HG02973 (cell line): Measurements from ENCODE around the gene P4HA2.

Experiments used
- ATAC-seq: cut with Tn5 transposase; IDR thresholded peaks from one replicate; pipeline ENCODE4 v1.9.1; 2021; ENCODE audit warnings: moderate library complexity; ENCODE audit not compliant: unreplicated experiment

P4HA2 gene

DNA sequence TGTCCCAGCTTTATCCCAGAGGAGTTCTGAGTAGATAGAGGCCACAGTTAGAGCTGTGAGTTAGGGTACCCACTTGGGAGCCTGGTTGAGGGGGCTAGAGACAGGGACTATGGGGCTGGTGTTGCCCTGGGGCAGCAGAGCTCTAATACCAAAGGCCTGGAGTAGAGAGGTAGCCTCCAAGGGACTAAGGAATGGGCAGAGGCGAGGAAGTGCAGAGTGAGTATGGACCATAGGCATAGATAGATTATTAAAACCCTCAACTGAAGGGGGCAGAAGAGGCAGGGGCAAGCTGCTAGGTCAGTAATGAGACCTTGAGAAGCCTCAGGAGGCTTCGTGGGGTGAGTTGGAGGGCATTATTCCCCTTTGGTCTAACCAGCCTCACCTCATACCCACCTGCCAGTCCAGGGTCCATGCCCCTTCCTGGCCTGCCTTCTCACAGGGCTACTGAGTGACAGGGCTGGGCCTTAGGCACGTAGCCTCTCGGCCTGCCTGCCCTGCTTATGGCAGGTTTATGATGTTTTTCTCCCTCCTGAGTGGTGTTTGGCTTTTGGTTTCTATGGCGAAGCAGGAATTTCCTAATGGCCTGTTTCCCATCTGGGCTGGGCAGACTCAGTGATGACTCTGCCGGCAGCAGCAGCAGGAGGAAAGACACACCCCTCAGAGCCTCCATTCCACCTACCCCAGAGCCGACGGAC is 37.8 kb upstream of the P4HA2 start:
- no peak for ATAC-seq

DNA sequence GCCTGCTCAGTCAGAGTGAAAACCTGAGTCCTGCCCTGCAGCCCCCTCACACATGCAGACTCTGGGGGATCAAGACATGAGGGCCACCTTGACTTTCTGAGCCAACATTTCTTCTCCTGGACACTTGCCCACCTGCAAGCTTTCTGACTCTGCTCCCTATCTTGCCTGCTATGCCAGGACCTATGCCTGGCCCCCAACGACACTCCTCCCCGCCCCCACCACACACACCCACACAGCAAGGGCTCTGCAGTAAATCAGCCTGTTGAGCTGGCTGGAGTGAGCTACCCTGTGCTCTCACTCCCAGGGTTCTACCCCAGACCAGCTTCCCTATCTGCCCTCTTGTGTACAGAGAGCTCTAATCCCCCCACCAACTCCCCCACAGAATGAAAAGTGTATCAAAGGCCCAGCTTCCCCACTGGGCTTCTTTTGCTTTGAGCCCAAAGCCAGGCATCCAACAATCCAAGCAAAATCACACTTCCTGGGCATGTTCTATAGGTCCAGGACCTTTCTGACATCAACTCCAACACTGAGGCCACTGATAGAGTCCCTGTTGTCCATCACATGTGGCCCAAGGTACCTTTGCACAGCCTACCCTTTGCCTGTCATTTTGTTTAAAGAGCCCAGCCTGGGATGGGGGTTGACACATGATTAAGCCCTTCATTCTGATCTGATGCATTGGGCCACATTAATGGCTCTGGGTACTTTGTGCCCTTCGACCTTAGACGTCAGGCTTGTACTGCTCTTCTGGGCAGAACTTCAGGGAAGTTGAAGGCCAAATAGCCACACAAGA is 37.1 kb upstream of the P4HA2 start:
- ATAC-seq, result no peak

DNA sequence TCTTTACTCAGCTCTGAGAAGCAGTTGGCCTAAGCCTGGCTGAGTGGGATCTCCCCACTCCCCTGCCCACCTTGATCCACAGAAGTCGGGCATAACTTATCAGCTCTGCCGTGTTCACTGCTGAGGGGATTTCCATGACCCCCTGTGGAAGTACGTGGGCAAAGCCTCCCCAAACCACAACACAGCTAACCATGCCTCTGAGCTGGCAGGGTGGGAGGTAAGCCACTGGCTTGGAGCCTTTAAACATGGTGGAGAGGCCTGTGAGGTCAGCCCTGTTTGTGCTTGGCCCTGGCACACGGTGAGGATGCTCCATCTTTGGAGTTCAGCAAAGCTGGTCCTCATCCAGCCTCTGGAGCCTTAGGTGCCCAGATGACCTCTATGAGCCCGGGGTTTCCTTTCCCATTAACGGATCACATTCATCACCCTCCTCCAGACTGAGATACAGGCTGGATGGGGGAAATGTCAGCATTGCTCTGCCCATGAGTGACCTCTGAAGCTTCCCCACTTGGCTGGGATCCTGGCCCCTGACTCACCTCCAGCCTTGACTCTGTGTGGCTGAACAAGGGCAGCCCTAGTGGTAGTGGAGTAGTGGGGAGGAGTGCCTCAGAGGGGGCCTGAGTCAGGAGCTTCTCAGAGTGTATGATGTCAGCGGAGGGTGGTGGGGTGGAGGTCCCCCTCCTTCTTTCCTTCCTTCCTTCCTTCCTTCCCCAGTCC is 36.1 kb upstream of the P4HA2 start:
- no peak for ATAC-seq

DNA sequence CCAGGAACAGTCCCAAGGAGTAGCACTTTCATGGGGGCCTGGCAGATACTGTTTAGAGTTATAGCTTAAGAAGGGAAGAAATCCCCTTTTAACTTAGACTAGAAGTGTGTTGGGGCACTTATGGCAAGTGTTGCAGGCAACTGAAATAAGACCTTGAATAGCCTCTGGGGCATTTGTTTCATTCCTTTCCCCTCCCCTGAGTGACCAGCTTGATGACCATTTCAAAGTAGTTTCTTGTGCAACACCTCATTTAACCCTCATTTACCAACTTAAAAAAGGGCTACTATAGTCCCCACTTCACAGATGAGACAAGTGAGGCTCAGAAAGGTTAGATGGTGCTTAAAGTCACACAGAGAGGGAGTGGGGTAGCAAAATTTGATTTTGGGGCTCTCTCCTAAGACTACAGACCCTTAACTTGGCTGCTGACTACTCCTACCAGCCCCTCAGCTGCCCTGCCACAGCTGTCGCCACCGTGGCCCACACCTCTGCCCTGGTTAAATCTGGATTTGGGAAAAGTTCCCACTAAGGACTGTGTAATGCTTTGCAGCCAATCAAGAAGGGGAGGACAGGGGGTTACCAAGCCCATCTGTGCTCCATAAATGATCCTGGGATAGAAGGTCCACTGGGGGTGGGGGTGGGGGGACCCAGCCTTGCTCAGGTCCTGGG is 35.4 kb upstream of the P4HA2 start:
- no peak for ATAC-seq

DNA sequence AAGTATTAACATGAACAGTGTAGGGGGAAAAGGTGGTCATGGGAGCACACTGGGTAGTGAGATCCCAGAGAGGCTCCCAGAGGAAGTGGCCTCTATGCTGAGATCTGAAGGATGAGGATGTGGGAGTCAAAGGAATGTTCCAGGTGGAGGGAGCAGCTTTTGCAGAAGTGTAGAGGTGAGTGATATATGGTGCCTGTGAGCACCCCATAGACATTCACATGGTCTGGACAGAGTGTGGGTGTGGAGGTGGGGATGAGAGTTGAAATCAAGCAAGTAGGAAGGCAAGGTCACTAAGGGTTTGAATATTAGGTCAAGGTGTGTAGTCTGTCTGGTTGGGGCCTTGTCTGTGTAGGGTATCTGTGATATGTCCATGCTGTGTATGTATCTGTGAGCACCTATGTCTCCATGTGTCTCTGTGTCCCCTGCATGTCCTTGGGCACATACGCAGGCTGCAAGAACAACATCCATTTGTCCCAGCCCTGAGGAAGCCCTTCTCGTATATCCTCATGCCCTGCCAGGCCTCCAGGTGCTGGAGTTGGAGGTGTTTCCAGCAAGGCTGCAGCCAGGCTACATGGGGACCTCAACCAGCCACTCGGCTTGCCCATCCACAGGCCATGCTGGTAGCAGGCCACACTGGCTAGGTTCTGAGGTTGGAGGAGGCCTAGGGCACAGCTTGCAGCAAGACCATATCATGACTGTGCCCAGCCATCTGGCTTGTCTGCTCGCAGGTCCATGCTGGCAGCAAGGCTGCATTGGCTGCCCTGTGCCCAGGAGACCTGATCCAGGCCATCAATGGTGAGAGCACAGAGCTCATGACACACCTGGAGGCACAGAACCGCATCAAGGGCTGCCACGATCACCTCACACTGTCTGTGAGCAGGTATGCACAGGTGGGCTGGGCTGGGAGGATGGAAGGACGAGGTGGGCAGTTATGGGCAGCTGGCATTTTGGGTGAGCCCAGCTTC is 34.5 kb upstream of the P4HA2 start:
- no peak for ATAC-seq

DNA sequence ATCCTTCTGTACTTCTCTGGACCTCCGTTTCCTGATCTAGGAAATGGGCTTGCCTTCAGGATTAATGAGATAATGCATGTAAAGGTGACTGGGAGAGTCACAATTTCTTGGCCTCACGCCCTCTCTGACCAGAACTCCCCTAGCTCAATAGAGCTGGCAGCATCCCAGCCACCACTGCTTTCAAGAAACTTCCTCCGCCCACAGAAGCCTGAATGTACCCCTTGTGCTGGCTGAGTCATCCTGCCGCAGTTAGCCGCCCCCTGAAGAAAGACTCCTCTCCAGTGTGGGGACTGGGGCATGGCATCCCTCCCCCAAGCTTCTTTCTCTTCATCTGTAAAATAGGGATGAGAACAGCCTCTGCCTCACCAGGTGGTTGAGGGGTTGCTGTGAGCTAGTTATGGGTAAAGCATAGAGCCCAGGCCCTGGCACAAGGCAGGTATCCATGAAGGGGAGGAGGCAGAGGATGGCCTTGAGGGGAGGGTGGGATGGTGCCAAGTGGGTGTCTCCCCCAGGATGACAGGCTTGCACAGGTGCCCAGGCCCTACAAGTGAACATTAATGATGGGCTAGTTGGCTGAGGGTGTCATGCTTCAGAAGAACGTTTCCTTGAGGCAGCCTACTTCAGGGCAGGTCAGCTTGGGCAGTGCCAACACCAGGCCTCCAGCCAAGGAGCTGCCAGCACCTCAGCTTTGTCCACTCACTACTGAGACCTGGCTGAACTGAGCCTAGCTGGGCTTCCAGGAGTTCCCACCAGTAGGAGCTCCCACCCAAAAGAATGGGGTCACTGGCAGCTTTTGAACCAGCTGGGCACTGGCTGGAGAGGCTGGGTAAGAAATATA is 33.3 kb upstream of the P4HA2 start:
- ATAC-seq, result no peak

DNA sequence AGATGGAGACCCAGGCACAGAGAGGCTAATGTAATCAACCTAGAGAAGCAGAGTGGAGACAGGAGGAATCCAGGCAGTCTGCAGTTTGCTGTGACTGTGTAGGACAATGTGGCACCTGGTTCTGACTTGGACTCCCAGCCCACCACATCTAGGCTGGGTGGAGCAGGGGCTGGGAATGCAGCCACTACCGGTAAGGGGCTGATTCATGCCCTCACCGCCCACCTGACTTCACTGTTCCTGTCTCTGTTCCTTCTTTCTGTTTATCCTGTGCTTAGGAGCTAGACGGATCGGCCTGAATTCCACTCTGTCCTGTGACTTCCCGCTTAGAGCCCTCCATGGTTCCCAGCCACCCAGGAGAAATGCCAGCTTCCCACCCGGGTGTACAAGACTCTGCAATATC is 32.4 kb upstream of the P4HA2 start:
- ATAC-seq, result no peak

DNA sequence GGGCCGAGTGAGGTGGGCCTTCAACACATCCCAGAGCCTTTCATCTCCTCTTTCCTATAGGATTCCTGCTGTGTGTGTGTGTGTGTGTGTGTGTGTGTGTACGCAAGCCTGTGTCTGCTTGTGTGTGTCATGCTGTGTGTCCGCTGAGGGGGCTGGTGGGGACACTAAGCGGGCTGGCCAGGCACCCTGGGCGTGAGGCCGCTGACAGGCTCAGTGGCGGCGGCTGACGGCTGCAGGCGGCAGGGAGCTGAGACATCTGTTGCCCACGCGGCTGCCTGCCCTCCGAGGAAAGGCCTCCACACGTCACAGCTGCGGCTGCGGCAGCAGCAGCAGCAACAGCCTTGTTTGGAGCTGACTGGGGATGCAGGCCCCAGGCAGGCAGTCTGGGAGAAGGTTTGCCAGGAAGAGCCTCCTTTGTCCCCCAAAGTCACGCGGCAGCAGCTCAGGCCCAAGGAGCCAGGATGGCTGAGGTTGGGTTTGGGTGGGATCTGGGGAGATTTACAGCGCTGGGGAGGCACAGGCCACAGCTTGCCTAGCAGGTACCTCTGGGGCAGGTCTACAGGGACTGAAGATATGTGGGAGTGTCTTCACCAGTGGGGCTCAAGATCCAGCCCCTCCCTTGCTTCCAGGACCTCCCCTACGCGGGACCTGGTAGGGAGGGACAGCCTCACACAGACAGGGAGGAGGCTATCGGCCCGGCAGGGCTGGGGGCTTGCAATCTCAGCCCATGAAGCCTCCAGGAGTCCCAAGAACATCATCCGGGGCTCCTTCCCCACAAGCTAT is 31.6 kb upstream of the P4HA2 start:
- ATAC-seq, result no peak

DNA sequence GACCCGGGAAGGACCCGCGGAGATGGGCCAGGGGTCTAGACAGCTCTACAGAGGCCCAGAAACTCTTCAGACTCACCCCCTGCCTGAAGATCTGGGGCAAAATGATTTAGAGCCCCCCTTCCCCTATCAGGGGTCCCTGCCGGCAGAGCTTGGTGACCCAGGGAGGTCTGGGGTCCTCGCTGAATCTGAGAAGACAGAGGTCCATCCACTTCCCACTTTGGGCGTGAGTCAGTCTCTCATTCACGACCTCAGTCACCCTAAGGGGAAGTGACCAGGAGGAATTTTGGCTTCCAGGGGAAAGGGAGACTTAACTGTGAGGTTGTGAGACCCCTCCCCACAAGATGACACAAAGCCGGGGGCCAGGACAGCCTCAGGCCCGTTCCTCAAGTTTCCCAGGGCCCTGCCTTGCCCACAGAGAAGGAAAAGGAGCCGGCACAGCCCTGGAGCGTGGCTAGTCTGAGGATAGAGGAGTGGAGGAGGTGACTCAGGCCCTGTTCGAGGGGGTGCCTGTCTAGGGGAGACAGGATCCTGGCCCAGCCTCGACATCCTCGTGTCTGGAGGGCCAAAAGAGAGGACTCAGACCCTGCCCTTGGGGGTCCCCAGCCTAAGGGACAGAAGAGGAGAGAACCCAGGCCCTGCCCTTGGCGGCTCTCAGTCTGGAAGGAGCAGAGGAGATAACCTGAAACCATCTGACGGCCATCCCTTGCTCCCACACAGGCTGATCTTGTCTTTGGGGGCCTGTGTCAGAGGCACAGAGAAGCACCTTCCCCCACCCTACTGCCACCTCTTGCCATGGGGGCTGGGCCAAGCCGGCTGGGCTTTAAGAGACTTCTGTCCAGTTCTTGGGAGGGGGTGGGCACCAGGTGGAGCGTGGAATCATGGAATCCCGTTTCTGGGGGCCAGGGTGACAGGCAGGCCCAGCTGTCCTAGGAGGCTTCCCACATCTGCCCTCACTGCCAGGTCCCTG is 30.7 kb upstream of the P4HA2 start:
- ATAC-seq, result no peak

DNA sequence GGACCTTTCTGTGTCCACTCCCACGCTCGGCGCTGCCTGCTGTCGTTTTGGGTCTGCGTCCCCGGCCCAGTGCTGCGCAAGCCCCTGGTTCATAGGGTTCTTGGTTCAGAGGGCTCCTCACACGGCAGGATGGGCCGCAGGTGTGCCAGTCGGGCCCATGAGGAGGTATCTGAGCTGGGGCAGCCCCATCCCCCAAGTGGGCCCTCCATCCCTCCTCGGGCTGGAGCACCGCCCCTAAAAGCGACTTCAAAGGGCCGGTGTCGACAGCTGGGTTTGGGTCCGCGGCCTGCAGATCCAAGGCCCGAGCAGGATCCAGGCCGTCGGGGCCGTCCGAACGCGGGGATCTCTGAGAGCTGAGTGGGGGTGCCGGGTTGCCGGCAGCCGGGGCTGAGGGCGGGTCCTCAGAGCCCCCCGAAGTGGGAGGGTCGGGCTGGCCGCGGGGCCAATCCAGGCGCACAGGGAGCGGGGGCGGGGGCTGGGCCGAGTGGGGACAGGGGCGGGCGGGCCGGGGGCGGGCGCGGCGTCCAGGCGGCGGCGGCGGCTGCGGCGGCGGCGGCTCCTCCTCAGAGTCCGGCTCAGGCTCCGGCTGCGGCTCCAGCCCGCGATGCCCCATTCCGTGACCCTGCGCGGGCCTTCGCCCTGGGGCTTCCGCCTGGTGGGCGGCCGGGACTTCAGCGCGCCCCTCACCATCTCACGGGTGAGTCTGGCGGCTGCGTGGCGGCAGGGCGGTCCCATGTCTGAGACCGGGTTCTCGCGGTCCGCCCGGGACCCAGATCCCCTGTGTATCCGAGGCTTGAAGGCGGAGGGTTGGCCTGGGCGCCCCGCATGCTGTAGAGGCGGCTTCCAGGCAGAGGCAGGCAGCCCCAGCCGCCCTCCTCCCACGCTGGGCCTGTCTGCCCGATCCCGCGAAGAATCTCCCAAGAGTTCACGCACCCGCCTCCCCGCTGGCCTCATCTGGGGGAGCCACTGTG is 29.8 kb upstream of the P4HA2 start, which contains the start of gene PDLIM4:
PDLIM4 (plus strand) TSS at position 566 of the 971 bp plus-strand sequence; CDS start at position 605, 39 bp downstream.
- ATAC-seq, result no peak

DNA sequence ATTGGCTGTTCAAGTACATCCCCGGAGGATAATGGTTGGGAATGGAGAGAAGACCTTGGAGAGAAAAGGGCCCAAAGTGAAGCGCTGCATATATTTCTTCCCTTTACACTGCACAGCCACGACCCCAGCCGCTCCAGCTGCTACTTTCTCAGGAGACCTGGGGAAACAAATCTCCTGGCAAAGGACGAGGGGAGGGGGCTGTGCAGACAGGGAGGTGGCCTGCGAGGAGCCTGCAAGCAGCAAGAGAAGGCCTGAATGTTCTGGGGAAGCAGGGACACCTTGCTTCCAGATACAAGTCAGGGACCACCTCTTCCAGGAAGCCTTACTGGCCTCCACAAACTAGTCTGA is 29.1 kb upstream of the P4HA2 start:
- no peak for ATAC-seq

DNA sequence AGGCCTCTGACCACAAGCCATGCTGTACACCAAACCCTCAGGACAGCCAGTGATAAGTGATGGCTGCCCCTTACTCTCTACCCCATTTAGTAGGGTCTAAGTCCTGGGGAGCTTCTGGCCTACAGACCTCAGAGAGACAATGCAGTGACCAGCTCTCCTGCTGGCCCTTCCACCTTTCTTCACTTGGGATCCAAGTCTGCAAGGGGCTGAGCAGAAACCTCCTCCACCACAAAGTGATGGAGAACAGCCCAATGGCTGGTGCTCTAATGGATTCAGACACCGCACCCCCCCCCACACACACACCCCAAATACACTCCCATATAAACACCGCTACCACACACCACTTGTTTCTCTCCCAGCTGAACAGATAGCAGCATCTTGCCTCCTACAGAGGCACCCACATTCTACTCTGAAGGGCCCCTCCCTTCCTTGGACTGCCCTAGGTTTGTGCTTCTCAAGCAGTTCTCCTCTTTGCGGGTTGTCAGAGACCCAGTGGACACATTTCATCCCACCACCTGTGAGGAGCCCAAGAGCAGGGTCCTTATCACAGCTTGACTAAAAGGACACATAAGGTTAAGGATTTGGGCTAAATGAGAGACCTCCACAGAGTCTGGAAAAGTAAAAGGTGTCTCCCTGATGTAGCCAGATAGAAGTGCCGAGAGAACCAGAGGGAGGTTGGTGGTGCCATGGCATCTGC is 28.6 kb upstream of the P4HA2 start:
- ATAC-seq, result no peak

DNA sequence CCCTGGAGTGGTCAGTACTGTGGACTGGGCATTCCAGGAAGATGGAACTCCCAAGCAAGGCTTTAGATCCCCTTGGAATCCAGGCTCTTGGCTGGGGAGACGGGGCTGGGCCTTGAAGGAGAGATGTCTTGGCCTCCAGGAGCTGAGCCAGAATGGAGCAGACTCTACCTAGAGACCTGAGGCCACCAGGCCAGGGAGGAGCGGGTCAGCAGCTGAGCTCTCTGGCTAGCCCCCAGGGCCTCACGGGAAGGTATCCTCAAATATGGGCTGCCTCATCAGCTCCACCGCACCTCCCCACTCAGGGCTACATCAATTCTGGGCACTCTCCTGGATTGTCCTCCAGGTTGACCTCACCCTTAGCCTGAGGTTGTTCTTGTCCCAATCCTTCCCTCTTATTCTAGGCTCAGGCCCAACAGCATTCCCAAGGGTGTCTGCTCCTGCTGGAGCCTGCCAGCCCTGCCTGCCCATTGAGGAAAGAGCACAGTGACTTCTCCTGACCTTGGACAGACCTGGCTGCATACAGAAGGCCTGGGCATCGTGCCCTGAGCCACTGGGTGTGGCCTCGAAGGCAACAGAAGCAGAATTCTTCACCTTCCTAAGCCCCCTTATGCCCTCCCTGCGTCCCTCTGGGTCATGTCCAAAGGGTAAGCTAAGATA is 26.8 kb upstream of the P4HA2 start:
- ATAC-seq, result no peak

DNA sequence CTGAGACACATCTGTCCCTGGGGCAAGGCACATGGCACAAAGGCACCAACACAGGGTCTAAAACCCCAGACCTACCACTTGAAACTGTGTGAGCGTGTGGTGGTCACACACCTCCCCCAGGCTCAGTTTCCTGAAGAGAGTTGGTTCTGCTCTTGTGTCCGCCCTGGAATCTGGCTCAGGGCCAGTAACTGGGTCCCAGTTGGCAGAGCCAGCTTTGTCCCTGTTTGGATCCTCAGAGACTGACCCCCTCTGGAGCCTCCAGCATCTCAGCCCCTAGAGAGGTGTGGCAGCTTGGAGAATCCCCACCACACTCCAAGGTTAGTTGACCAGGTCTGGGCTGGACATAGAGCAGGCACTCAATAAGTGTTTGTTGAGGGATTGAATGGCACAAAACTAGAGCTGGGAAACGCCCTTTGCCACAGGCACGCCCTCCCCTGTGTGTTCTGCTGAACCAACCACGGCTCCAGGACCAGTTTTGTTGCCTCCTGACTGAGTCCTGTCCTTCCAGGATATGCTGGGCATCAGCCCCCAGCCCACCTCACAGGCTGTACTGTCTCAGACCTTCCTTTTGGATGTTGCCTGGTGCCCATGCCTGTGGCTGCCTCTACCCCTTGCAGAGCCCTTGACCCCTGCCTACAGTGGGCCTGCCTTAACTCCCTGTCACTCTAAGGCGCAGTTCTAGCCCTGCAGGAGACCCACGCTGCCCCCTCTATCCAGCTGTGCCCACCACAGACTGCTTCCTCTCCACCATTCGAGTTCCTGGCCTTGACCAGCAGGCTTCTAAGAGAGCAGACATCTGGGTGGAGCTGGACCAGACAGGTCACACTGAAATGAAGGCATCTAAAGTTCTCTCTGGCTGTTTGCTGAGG is 26.0 kb upstream of the P4HA2 start:
- no peak for ATAC-seq
